ENCODE measurements around the gene ZP4. TPM values are rescaled to one million over a fixed set of nuclear protein-coding genes. Genes with fewer than 3 reads are reported as not detected.

Gene ZP4
- total and polyA plus RNA-seq, 2 experiments from 2014 or later = not detected

- H3K4me1 ChIP-seq (ENCODE audit: insufficient read depth) = peaks cover 3% of the 10 kb centered on the region
- H3K4me3 ChIP-seq = no peak overlapping the region
- DNase-seq (ENCODE audit: low spot score) (no peak), ATAC-seq (no peak)
- no peaks in the 10 kb centered on the region for H3K27me3 ChIP-seq (ENCODE audit: insufficient read depth)
- peaks cover 22% of the 10 kb centered on the region for H3K9me2 ChIP-seq (ENCODE audit: insufficient read depth)
- H3K36me3 ChIP-seq (ENCODE audit: insufficient read depth) = no peaks in the 10 kb centered on the region
- Mint-ChIP-seq H3K4me1 (peaks cover 6% of the 10 kb centered on the region), H3K4me3 (no peak overlapping the region), H3K9me3 (no peaks in the 10 kb centered on the region), H3K36me3 (ENCODE audit: low read depth) (no peaks in the 10 kb centered on the region), H3K27ac (no peak overlapping the region), H3K27me3 (ENCODE audit: insufficient read depth, low read depth, poor library complexity) (peaks cover 4% of the 10 kb centered on the region)
- H2AFZ ChIP-seq = no peak overlapping the region
- H4K20me1 ChIP-seq (replicated peaks; ENCODE audit: insufficient read depth) = no peaks in the 10 kb centered on the region
- H3K27ac ChIP-seq (ENCODE audit: low read depth) = no peak overlapping the region
- H3K4me2 ChIP-seq = no peak overlapping the region
- no peaks in the 10 kb centered on the region for H3F3A ChIP-seq (replicated peaks; ENCODE audit: low read depth)
- no peak for TF ChIP-seq CTCF (conservative IDR thresholded peaks at IDR 0.05; ENCODE audit: low read depth in 2 of 2)
- no peak for TF ChIP-seq JUNB (IDR thresholded peaks at IDR 0.05; ENCODE audit: unreplicated experiment)
- TF ChIP-seq EZH2phosphoT487 (IDR thresholded peaks at IDR 0.05; ENCODE audit: unreplicated experiment) = no peak
- TF ChIP-seq REST (IDR thresholded peaks at IDR 0.05; ENCODE audit: unreplicated experiment) = no peak
- TF ChIP-seq ZNF462 (CRISPR knock-in tag; IDR thresholded peaks at IDR 0.05) = no peak
- TF ChIP-seq POLR2AphosphoS5 (IDR thresholded peaks at IDR 0.05; ENCODE audit: low read depth) = no peak
- no peak for TF ChIP-seq ZNF331 (CRISPR knock-in tag; IDR thresholded peaks at IDR 0.05; ENCODE audit: low read depth)
- no peak for TF ChIP-seq EZH2 (IDR thresholded peaks at IDR 0.05; ENCODE audit: low read depth, unreplicated experiment)
- TF ChIP-seq STAT1 (IDR thresholded peaks at IDR 0.05; ENCODE audit: unreplicated experiment) = no peak
- no peak for TF ChIP-seq NANOG (IDR thresholded peaks at IDR 0.05; ENCODE audit: borderline replicate concordance)
- no peak for TF ChIP-seq CREB1 (CRISPR knock-in tag; IDR thresholded peaks at IDR 0.05; ENCODE audit: low read depth)
- H3K79me2 ChIP-seq (replicated peaks; ENCODE audit: insufficient read depth) = no peaks in the 10 kb centered on the region
Measured at GRCh38 chr1:237894131-237894530, 3.4 kb upstream of the ZP4 start.

Measured in GM23338 (cell line).